Measurements from ENCODE around the gene COL1A2.

Gene COL1A2

GRCh38 chr7:94434042-94434441, 39.3 kb downstream of the COL1A2 start:
- no peak for DNase-seq (ENCODE audit: low read depth in 2 of 2)

- peak in 1 of 2 experiments; percentile 45 for DNase-seq (ENCODE audit: low read depth in 2 of 2)
Measured at GRCh38 chr7:94436018-94436604, 41.4 kb downstream of the COL1A2 start.

- DNase-seq (ENCODE audit: low read depth in 2 of 2), result no peak
Measured at GRCh38 chr7:94436700-94437099, 42.0 kb downstream of the COL1A2 start.

GRCh38 chr7:94439893-94440381, 45.2 kb downstream of the COL1A2 start:
- no peak for DNase-seq (ENCODE audit: low read depth in 2 of 2)

- DNase-seq (ENCODE audit: low read depth in 2 of 2), result no peak
Measured at GRCh38 chr7:94440451-94441039, 45.9 kb downstream of the COL1A2 start.

GRCh38 chr7:94441138-94441537, 46.4 kb downstream of the COL1A2 start:
- no peak for DNase-seq (ENCODE audit: low read depth in 2 of 2)

- DNase-seq (ENCODE audit: low read depth in 2 of 2), result no peak
Measured at GRCh38 chr7:94442639-94443038, 47.9 kb downstream of the COL1A2 start.

GRCh38 chr7:94444813-94445212, 50.1 kb downstream of the COL1A2 start:
- no peak for DNase-seq (ENCODE audit: low read depth in 2 of 2)

GRCh38 chr7:94445696-94446194, 51.0 kb downstream of the COL1A2 start:
- DNase-seq (ENCODE audit: low read depth in 2 of 2), result no peak

GRCh38 chr7:94446308-94446707, 51.6 kb downstream of the COL1A2 start:
- DNase-seq (ENCODE audit: low read depth in 2 of 2), result no peak

GRCh38 chr7:94449151-94449725, 54.5 kb downstream of the COL1A2 start:
- no peak for DNase-seq (ENCODE audit: low read depth in 2 of 2)

- no peak for DNase-seq (ENCODE audit: low read depth in 2 of 2)
Measured at GRCh38 chr7:94450044-94450697, 55.5 kb downstream of the COL1A2 start.

GRCh38 chr7:94451187-94451586, 56.5 kb downstream of the COL1A2 start:
- DNase-seq (ENCODE audit: low read depth in 2 of 2), result no peak

GRCh38 chr7:94452239-94452638, 57.5 kb downstream of the COL1A2 start:
- DNase-seq (ENCODE audit: low read depth in 2 of 2), result no peak

GRCh38 chr7:94453898-94454297, 59.2 kb downstream of the COL1A2 start:
- no peak for DNase-seq (ENCODE audit: low read depth in 2 of 2)

- no peak for DNase-seq (ENCODE audit: low read depth in 2 of 2)
Measured at GRCh38 chr7:94458041-94458440, 63.3 kb downstream of the COL1A2 start.

GRCh38 chr7:94466516-94466915, 71.8 kb downstream of the COL1A2 start:
- no peak for DNase-seq (ENCODE audit: low read depth in 2 of 2)

GRCh38 chr7:94471604-94472003, 76.9 kb downstream of the COL1A2 start:
- DNase-seq (ENCODE audit: low read depth in 2 of 2), result no peak

- DNase-seq (ENCODE audit: low read depth in 2 of 2), result no peak
Measured at GRCh38 chr7:94472608-94473007, 77.9 kb downstream of the COL1A2 start.

GRCh38 chr7:94476251-94476840, 81.7 kb downstream of the COL1A2 start:
- no peak for DNase-seq (ENCODE audit: low read depth in 2 of 2)

GRCh38 chr7:94477878-94478277, 83.2 kb downstream of the COL1A2 start:
- no peak for DNase-seq (ENCODE audit: low read depth in 2 of 2)

GRCh38 chr7:94478648-94479214, 84.0 kb downstream of the COL1A2 start:
- DNase-seq (ENCODE audit: low read depth in 2 of 2), result no peak
